Measurements from ENCODE around the gene ASIC4.

DNA sequence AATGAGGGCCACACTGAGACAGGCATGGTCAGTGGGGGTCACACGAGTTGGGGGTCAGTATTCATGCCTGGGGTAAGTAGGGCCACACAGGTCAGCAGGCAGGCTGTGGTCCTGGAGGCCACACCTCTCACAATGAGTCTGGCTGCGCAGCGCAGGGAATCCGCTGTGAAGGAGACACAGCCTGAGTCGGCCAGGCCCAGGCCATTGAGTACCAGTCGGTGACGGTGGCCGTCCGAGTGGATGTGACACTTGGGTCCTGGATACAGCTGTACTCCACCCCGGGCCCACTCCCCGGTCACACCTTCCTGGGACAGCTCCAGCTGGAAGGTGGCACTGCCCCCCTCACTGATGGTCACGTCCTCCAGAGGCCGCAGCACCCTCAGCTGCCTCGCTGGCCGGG lies 40.1 kb downstream of the ASIC4 start:
- TF ChIP-seq CTCF (IDR thresholded peaks at IDR 0.05; ENCODE audit: insufficient read depth, low read length, poor library complexity, severe bottlenecking) (no peak), EZH2phosphoT487 (conservative IDR thresholded peaks at IDR 0.05; ENCODE audit: low read length) (no peak)
